Epithelial cell of proximal tubule (primary cell): ENCODE measurements around the gene SDK1. TPM values are rescaled to one million over a fixed set of nuclear protein-coding genes. Genes with fewer than 3 reads are reported as not detected.

Experiments used
- DNase-seq: peaks from one replicate; pipeline ENCODE4 v3.0.0-alpha.2; 2011; ENCODE audit warnings: low read depth
- H3K4me3 ChIP-seq: 2 replicates; pipeline ENCODE4 v1.5.1; 2011; ENCODE audit warnings: low read depth, mild to moderate bottlenecking, low read length
- total RNA-seq: library from RNA; depleted of rRNA; stranded (reverse); fragments of >200 nt; gene quantifications from 2 replicates; pipeline ENCODE4 v1.2.3, GENCODE V29; 2015
- TF ChIP-seq, protein P1 (sequence below): conservative IDR thresholded peaks from 2 replicates; pipeline ENCODE4 v1.5.1; 2012; ENCODE audit warnings: low read depth, mild to moderate bottlenecking, low read length

Gene SDK1
- total RNA-seq, 1 donor from 2014 or later: 0.75 TPM

GRCh38 chr7:4099651-4100050 lies 798.6 kb downstream of the SDK1 start:
- no peak overlapping the region for H3K4me3 ChIP-seq
- TF ChIP-seq, protein P1, sequence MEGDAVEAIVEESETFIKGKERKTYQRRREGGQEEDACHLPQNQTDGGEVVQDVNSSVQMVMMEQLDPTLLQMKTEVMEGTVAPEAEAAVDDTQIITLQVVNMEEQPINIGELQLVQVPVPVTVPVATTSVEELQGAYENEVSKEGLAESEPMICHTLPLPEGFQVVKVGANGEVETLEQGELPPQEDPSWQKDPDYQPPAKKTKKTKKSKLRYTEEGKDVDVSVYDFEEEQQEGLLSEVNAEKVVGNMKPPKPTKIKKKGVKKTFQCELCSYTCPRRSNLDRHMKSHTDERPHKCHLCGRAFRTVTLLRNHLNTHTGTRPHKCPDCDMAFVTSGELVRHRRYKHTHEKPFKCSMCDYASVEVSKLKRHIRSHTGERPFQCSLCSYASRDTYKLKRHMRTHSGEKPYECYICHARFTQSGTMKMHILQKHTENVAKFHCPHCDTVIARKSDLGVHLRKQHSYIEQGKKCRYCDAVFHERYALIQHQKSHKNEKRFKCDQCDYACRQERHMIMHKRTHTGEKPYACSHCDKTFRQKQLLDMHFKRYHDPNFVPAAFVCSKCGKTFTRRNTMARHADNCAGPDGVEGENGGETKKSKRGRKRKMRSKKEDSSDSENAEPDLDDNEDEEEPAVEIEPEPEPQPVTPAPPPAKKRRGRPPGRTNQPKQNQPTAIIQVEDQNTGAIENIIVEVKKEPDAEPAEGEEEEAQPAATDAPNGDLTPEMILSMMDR: no peak
- DNase-seq: no peak

- H3K4me3 ChIP-seq: no peak overlapping the region
- TF ChIP-seq, protein P1: no peak
- no peak for DNase-seq
These were observed 799.1 kb downstream of the SDK1 start for GRCh38 chr7:4100148-4100547.

GRCh38 chr7:4100691-4101090 lies 799.6 kb downstream of the SDK1 start:
- no peak for DNase-seq
- TF ChIP-seq, protein P1: no peak
- no peak overlapping the region for H3K4me3 ChIP-seq

GRCh38 chr7:4102231-4102841 lies 801.3 kb downstream of the SDK1 start:
- DNase-seq: no peak
- H3K4me3 ChIP-seq: no peak overlapping the region
- TF ChIP-seq, protein P1: no peak

- no peak for DNase-seq
- TF ChIP-seq, protein P1: peak; percentile 20
- H3K4me3 ChIP-seq: no peak overlapping the region
These were observed 802.5 kb downstream of the SDK1 start for GRCh38 chr7:4103352-4104091.

DNA sequence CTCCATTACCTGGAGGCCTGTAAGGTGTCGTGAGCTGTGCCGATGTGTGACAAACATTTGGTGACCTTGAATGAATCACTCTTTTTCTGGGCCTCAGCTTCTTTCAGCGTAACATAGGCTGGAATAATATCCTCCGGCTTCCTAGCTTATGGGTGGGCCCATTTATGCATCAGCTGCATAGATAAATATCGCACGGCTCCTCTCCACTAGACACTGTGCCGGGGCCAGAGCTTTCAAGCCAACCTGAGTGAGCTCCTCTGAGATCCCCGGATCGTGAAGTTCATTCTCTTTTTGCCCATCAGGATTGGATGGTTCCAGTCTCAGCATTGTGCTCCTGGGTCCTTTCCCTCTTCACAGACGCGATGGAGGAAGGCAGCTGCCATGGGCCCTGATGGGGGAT lies 806.8 kb downstream of the SDK1 start:
- no peak overlapping the region for H3K4me3 ChIP-seq
- no peak for DNase-seq
- TF ChIP-seq, protein P1: no peak

DNA sequence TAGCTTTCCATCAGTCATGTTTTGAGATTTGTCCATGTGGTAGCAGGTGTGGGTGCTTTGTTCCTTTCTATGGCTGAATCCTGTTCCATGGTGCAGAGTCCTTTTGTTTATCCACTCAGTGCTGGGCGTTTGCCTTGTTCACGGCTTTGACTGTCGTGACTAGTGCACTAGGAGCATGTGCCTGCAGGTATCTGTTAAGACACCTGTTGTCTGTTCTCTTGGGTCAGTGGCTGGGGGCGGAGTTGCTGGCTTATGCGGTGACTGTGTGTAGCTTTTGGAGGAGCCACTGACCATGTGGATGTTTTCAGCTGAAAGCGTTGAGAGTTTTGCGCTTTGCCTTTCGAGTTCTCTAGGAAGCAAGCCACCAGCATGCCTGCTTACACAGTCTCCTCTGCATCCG lies 807.9 kb downstream of the SDK1 start:
- no peak for DNase-seq
- no peak overlapping the region for H3K4me3 ChIP-seq
- TF ChIP-seq, protein P1: no peak
